ENCODE measurements around the gene AIFM2. TPM values are rescaled to one million over a fixed set of nuclear protein-coding genes. Genes with fewer than 3 reads are reported as not detected.

Gene AIFM2
- total and polyA plus RNA-seq, 2 of the 13 experiments (the other 11 are each of a cell fraction or from before 2014, with no cell fraction given) = 20.3 to 29.5 TPM

DNA sequence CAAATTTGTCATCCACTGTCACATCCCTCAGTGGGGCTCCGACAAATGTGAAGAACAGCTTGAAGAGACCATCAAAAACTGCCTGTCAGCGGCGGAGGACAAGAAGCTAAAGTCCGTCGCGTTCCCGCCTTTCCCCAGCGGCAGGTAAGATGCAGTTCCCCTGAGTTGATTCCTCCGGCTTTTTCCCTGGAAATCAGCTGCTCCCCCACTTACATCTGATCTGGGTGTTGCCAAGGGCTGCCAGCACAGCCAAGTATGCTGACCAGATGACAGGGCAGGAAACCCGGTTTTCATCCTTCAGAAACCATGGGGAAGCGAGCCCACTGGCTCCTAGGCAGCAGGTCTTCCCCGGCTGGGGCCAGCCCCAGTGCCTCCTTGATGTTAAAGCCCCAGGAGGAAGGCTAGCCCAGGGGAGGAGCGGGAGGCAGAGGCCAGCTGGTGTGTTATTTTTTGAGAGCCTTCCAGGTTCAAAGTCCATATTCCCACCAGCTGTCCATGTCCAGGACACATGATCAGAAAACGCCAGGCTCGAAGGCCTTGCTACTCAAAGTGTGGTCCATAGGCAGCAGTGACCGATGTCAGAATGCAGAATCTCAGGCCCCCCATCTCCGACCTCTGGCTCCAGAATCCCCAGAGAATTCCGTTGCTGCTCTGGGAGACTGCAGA, 23.4 kb downstream of the AIFM2 start (continued):
- TF ChIP-seq, protein P1, sequence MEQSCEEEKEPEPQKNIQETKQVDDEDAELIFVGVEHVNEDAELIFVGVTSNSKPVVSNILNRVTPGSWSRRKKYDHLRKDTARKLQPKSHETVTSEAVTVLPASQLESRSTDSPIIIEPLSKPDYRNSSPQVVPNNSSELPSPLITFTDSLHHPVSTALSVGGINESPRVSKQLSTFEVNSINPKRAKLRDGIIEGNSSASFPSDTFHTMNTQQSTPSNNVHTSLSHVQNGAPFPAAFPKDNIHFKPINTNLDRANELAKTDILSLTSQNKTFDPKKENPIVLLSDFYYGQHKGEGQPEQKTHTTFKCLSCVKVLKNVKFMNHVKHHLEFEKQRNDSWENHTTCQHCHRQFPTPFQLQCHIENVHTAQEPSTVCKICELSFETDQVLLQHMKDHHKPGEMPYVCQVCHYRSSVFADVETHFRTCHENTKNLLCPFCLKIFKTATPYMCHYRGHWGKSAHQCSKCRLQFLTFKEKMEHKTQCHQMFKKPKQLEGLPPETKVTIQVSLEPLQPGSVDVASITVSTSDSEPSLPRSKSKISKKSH (CRISPR knock-in tag; IDR thresholded peaks at IDR 0.05; ENCODE audit: borderline replicate concordance) = no peak
- TF ChIP-seq ZNF207 (IDR thresholded peaks at IDR 0.05; ENCODE audit: borderline replicate concordance) (no peak), REXO4 (CRISPR knock-in tag; IDR thresholded peaks at IDR 0.05; ENCODE audit: borderline replicate concordance) (no peak), SUZ12 (IDR thresholded peaks at IDR 0.05; ENCODE audit: low read depth, low read length) (no peak), SNRNP70 (IDR thresholded peaks at IDR 0.05; ENCODE audit: low read depth, low read length) (no peak), ZNF484 (CRISPR knock-in tag; IDR thresholded peaks at IDR 0.05; ENCODE audit: borderline replicate concordance, low read depth) (no peak), ZNF136 (CRISPR knock-in tag; IDR thresholded peaks at IDR 0.05; ENCODE audit: low read depth) (no peak), PHF21A (CRISPR knock-in tag; IDR thresholded peaks at IDR 0.05) (0 out of 2 replicates have a peak, but pooled peaks have one; percentile 21)
- TF ChIP-seq, protein P2, sequence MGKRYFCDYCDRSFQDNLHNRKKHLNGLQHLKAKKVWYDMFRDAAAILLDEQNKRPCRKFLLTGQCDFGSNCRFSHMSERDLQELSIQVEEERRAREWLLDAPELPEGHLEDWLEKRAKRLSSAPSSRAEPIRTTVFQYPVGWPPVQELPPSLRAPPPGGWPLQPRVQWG (CRISPR knock-in tag; IDR thresholded peaks at IDR 0.05; ENCODE audit: borderline replicate concordance, low read depth) = no peak
- TF ChIP-seq, protein P3, sequence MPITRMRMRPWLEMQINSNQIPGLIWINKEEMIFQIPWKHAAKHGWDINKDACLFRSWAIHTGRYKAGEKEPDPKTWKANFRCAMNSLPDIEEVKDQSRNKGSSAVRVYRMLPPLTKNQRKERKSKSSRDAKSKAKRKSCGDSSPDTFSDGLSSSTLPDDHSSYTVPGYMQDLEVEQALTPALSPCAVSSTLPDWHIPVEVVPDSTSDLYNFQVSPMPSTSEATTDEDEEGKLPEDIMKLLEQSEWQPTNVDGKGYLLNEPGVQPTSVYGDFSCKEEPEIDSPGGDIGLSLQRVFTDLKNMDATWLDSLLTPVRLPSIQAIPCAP (CRISPR knock-in tag; IDR thresholded peaks at IDR 0.05; ENCODE audit: low read depth) = no peak
- TF ChIP-seq, protein P4, sequence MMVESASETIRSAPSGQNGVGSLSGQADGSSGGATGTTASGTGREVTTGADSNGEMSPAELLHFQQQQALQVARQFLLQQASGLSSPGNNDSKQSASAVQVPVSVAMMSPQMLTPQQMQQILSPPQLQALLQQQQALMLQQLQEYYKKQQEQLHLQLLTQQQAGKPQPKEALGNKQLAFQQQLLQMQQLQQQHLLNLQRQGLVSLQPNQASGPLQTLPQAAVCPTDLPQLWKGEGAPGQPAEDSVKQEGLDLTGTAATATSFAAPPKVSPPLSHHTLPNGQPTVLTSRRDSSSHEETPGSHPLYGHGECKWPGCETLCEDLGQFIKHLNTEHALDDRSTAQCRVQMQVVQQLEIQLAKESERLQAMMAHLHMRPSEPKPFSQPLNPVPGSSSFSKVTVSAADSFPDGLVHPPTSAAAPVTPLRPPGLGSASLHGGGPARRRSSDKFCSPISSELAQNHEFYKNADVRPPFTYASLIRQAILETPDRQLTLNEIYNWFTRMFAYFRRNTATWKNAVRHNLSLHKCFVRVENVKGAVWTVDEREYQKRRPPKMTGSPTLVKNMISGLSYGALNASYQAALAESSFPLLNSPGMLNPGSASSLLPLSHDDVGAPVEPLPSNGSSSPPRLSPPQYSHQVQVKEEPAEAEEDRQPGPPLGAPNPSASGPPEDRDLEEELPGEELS (CRISPR knock-in tag; IDR thresholded peaks at IDR 0.05) = 0 out of 2 replicates have a peak, but pooled peaks have one; percentile 28
- TF ChIP-seq, protein P5, sequence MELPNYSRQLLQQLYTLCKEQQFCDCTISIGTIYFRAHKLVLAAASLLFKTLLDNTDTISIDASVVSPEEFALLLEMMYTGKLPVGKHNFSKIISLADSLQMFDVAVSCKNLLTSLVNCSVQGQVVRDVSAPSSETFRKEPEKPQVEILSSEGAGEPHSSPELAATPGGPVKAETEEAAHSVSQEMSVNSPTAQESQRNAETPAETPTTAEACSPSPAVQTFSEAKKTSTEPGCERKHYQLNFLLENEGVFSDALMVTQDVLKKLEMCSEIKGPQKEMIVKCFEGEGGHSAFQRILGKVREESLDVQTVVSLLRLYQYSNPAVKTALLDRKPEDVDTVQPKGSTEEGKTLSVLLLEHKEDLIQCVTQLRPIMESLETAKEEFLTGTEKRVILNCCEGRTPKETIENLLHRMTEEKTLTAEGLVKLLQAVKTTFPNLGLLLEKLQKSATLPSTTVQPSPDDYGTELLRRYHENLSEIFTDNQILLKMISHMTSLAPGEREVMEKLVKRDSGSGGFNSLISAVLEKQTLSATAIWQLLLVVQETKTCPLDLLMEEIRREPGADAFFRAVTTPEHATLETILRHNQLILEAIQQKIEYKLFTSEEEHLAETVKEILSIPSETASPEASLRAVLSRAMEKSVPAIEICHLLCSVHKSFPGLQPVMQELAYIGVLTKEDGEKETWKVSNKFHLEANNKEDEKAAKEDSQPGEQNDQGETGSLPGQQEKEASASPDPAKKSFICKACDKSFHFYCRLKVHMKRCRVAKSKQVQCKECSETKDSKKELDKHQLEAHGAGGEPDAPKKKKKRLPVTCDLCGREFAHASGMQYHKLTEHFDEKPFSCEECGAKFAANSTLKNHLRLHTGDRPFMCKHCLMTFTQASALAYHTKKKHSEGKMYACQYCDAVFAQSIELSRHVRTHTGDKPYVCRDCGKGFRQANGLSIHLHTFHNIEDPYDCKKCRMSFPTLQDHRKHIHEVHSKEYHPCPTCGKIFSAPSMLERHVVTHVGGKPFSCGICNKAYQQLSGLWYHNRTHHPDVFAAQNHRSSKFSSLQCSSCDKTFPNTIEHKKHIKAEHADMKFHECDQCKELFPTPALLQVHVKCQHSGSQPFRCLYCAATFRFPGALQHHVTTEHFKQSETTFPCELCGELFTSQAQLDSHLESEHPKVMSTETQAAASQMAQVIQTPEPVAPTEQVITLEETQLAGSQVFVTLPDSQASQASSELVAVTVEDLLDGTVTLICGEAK (IDR thresholded peaks at IDR 0.05) = no peak
- TF ChIP-seq, protein P5 (CRISPR knock-in tag; IDR thresholded peaks at IDR 0.05) = 0 out of 2 replicates have a peak, but pooled peaks have one; percentile 18

All from HepG2 (cell line).